ENCODE results near the gene OSR1. TPM values are rescaled to one million over a fixed set of nuclear protein-coding genes. Genes with fewer than 3 reads are reported as not detected.

Gene OSR1
- total RNA-seq, 1 experiment from 2014 or later, result 2.6 TPM

GRCh38 chr2:19377717-19378116 lies 19.3 kb upstream of the OSR1 start:
- no peaks in the 10 kb centered on the region for H3K36me3 ChIP-seq (ENCODE audit: control insufficient read depth in 1 of 2, insufficient read depth in 2 of 2, low read length in 2 of 2)
- POLR2A ChIA-PET, result no interaction called here
- H4K20me1 ChIP-seq (ENCODE audit: insufficient read depth), result no peaks in the 10 kb centered on the region
- no peaks in the 10 kb centered on the region for H3K9me3 ChIP-seq (ENCODE audit: control insufficient read depth in 1 of 2, insufficient read depth in 1 of 2, low read depth in 1 of 2, low read length in 2 of 2)
- H3K4me2 ChIP-seq (ENCODE audit: low read length), result no peak overlapping the region
- BruUV-seq (replicated peaks), result no TSS peak
- H2AFZ ChIP-seq (ENCODE audit: low read depth, low read length, poor library complexity, severe bottlenecking), result no peak overlapping the region
- RAD21 ChIA-PET (ENCODE audit: low non-redundant PET in 1 of 2, low total read pairs in 2 of 2, uncharacterized antibody in 2 of 2, unreplicated experiment in 2 of 2), result no interaction called here
- TF ChIP-seq SRF (IDR thresholded peaks at IDR 0.05; ENCODE audit: low read depth) (no peak), ZBTB33 (IDR thresholded peaks at IDR 0.05; ENCODE audit: extremely low read depth, insufficient replicate concordance, low read length) (no peak), SIN3A (IDR thresholded peaks at IDR 0.05; ENCODE audit: low read depth) (no peak), ELF1 (IDR thresholded peaks at IDR 0.05; ENCODE audit: borderline replicate concordance, low read depth) (no peak), RAD21 (IDR thresholded peaks at IDR 0.05; ENCODE audit: low read depth) (no peak; the same call in 1 of the 2 replicates), CTCF (IDR thresholded peaks at IDR 0.05 in 2 of 3, conservative IDR thresholded peaks at IDR 0.05 in 1 of 3; ENCODE audit: borderline replicate concordance in 1 of 3, insufficient read depth in 1 of 3, low read depth in 2 of 3, low read length in 2 of 3) (peak in 2 of 3 experiments; percentile 17 to 34; a peak in 2 of 6 replicates)
- no peak overlapping the region for H3K4me3 ChIP-seq (replicated peaks in 1 of 2; ENCODE audit: low read depth in 1 of 2, low read length in 2 of 2)
- intact Hi-C loops (cut with micrococcal nuclease), result no loop called here
- no peaks in the 10 kb centered on the region for H3K4me1 ChIP-seq (ENCODE audit: control insufficient read depth in 1 of 2, insufficient read depth in 2 of 2, low read length in 2 of 2)
- H3K9me2 ChIP-seq (ENCODE audit: insufficient read depth), result no peaks in the 10 kb centered on the region
- H3K27me3 ChIP-seq (ENCODE audit: insufficient read depth, low read length), result no peaks in the 10 kb centered on the region
- no peak overlapping the region for H3K9ac ChIP-seq (ENCODE audit: low read length)
- CTCF ChIA-PET, result interaction anchor here (1.1 to 1.4 kb wide), 2 partner anchors 11 to 290 kb away, joined by 3 to 4 read pairs; no protein-coding TSS in a partner anchor
- H3K79me2 ChIP-seq (ENCODE audit: insufficient read depth, low read length), result no peaks in the 10 kb centered on the region
- DNase-seq (ENCODE audit: low read depth, low spot score) (no peak), ATAC-seq (no peak)
- H3K27ac ChIP-seq (ENCODE audit: low read depth, low read length), result no peak overlapping the region

All from HCT116 (cell line).